HG02970 (cell line): Measurements from ENCODE around the gene MTHFD1L.

ENCODE experiments used
- ATAC-seq: cut with Tn5 transposase; IDR thresholded peaks from one replicate; pipeline ENCODE4 v1.9.1; 2021; ENCODE audit warnings: mild to moderate bottlenecking, moderate library complexity, moderate number of reproducible peaks; ENCODE audit not compliant: unreplicated experiment, low FRiP score

MTHFD1L gene

GRCh38 chr6:151009576-151009975, 144.1 kb downstream of the MTHFD1L start:
- ATAC-seq = no peak

GRCh38 chr6:151010071-151010470, 144.6 kb downstream of the MTHFD1L start:
- no peak for ATAC-seq

GRCh38 chr6:151012321-151013294, 147.1 kb downstream of the MTHFD1L start:
- ATAC-seq = no peak

GRCh38 chr6:151014404-151015100, 149.1 kb downstream of the MTHFD1L start:
- ATAC-seq = no peak

- ATAC-seq = no peak
These were observed 149.7 kb downstream of the MTHFD1L start for GRCh38 chr6:151015101-151015700.

GRCh38 chr6:151016107-151016506, 150.6 kb downstream of the MTHFD1L start:
- ATAC-seq = no peak

- ATAC-seq = no peak
These were observed 152.5 kb downstream of the MTHFD1L start for GRCh38 chr6:151018046-151018445.

- ATAC-seq = no peak
These were observed 153.6 kb downstream of the MTHFD1L start for GRCh38 chr6:151018911-151019782.

- no peak for ATAC-seq
These were observed 156.4 kb downstream of the MTHFD1L start for GRCh38 chr6:151021896-151022295.

GRCh38 chr6:151022492-151022891, 157.0 kb downstream of the MTHFD1L start:
- ATAC-seq = no peak

GRCh38 chr6:151023342-151023741, 157.8 kb downstream of the MTHFD1L start:
- ATAC-seq = no peak

- ATAC-seq = no peak
These were observed 159.1 kb downstream of the MTHFD1L start for GRCh38 chr6:151024597-151024996.

GRCh38 chr6:151025076-151025475, 159.6 kb downstream of the MTHFD1L start:
- ATAC-seq = no peak

GRCh38 chr6:151026041-151026663, 160.7 kb downstream of the MTHFD1L start:
- ATAC-seq = no peak

- ATAC-seq = no peak
These were observed 161.8 kb downstream of the MTHFD1L start for GRCh38 chr6:151027295-151027747.

GRCh38 chr6:151027936-151028838, 162.7 kb downstream of the MTHFD1L start:
- no peak for ATAC-seq

GRCh38 chr6:151029970-151030369, 164.5 kb downstream of the MTHFD1L start:
- ATAC-seq = no peak

- ATAC-seq = no peak
These were observed 166.5 kb downstream of the MTHFD1L start for GRCh38 chr6:151032034-151032433.
